Measurements from ENCODE around the gene DGKD.

DGKD gene

GRCh38 chr2:233430081-233430480 is 75.8 kb downstream of the DGKD start:
- TF ChIP-seq, protein P1, sequence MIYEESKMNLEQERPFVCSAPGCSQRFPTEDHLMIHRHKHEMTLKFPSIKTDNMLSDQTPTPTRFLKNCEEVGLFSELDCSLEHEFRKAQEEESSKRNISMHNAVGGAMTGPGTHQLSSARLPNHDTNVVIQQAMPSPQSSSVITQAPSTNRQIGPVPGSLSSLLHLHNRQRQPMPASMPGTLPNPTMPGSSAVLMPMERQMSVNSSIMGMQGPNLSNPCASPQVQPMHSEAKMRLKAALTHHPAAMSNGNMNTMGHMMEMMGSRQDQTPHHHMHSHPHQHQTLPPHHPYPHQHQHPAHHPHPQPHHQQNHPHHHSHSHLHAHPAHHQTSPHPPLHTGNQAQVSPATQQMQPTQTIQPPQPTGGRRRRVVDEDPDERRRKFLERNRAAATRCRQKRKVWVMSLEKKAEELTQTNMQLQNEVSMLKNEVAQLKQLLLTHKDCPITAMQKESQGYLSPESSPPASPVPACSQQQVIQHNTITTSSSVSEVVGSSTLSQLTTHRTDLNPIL (CRISPR knock-in tag; IDR thresholded peaks at IDR 0.05; ENCODE audit: low read depth), result 0 out of 2 replicates have a peak, but pooled peaks have one; percentile 19
- TF ChIP-seq ISL1 (CRISPR knock-in tag; IDR thresholded peaks at IDR 0.05) (peak; percentile 66), ZFP3 (CRISPR knock-in tag; IDR thresholded peaks at IDR 0.05) (peak; percentile 62; the same call in 1 of the 2 replicates), RARB (CRISPR knock-in tag; IDR thresholded peaks at IDR 0.05) (no peak), TCF4 (CRISPR knock-in tag; IDR thresholded peaks at IDR 0.05; ENCODE audit: borderline replicate concordance) (no peak)
- peak; percentile 92 for ATAC-seq

GRCh38 chr2:233430651-233431050 is 76.4 kb downstream of the DGKD start:
- TF ChIP-seq ZNF70 (CRISPR knock-in tag; IDR thresholded peaks at IDR 0.05) (no peak), BACH2 (CRISPR knock-in tag; IDR thresholded peaks at IDR 0.05; ENCODE audit: borderline replicate concordance) (no peak)

DNA sequence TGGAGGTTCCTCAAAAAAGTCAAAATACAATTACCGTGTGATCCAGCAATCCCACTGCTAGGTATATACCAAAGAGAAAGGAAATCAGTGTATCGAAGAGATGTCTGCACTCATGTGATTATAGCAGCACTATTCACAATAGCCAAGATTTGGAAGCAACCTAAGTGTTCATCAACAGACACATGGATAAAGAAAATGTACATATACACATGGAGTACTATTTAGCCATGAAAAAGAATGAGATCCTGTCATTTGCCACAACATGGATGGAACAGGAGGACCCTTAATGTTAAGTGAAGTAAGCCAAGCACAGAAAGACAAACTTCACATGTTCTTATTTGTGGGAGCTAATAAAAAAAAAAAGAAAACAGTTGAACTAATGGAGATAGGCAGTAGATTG is 78.7 kb downstream of the DGKD start:
- TF ChIP-seq PPARA (CRISPR knock-in tag; IDR thresholded peaks at IDR 0.05; ENCODE audit: borderline replicate concordance) (no peak), ZNF565 (CRISPR knock-in tag; conservative IDR thresholded peaks at IDR 0.05; ENCODE audit: low read depth) (no peak), SNAI2 (CRISPR knock-in tag; IDR thresholded peaks at IDR 0.05) (no peak), TOX (CRISPR knock-in tag; IDR thresholded peaks at IDR 0.05; ENCODE audit: borderline replicate concordance) (no peak), BACH2 (CRISPR knock-in tag; IDR thresholded peaks at IDR 0.05; ENCODE audit: borderline replicate concordance) (no peak), TSHZ2 (CRISPR knock-in tag; IDR thresholded peaks at IDR 0.05) (no peak), ZNF70 (CRISPR knock-in tag; IDR thresholded peaks at IDR 0.05) (no peak), ESRRG (CRISPR knock-in tag; IDR thresholded peaks at IDR 0.05) (no peak), ISL1 (CRISPR knock-in tag; IDR thresholded peaks at IDR 0.05) (no peak), OSR1 (CRISPR knock-in tag; IDR thresholded peaks at IDR 0.05) (no peak), ZC3H10 (CRISPR knock-in tag; IDR thresholded peaks at IDR 0.05) (no peak), TCF4 (CRISPR knock-in tag; IDR thresholded peaks at IDR 0.05; ENCODE audit: borderline replicate concordance) (no peak)
- TF ChIP-seq, protein P1 (CRISPR knock-in tag; IDR thresholded peaks at IDR 0.05; ENCODE audit: low read depth), result no peak
- TF ChIP-seq, protein P2, sequence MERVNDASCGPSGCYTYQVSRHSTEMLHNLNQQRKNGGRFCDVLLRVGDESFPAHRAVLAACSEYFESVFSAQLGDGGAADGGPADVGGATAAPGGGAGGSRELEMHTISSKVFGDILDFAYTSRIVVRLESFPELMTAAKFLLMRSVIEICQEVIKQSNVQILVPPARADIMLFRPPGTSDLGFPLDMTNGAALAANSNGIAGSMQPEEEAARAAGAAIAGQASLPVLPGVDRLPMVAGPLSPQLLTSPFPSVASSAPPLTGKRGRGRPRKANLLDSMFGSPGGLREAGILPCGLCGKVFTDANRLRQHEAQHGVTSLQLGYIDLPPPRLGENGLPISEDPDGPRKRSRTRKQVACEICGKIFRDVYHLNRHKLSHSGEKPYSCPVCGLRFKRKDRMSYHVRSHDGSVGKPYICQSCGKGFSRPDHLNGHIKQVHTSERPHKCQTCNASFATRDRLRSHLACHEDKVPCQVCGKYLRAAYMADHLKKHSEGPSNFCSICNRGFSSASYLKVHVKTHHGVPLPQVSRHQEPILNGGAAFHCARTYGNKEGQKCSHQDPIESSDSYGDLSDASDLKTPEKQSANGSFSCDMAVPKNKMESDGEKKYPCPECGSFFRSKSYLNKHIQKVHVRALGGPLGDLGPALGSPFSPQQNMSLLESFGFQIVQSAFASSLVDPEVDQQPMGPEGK (CRISPR knock-in tag; IDR thresholded peaks at IDR 0.05; ENCODE audit: borderline replicate concordance), result no peak
- TF ChIP-seq, protein P3, sequence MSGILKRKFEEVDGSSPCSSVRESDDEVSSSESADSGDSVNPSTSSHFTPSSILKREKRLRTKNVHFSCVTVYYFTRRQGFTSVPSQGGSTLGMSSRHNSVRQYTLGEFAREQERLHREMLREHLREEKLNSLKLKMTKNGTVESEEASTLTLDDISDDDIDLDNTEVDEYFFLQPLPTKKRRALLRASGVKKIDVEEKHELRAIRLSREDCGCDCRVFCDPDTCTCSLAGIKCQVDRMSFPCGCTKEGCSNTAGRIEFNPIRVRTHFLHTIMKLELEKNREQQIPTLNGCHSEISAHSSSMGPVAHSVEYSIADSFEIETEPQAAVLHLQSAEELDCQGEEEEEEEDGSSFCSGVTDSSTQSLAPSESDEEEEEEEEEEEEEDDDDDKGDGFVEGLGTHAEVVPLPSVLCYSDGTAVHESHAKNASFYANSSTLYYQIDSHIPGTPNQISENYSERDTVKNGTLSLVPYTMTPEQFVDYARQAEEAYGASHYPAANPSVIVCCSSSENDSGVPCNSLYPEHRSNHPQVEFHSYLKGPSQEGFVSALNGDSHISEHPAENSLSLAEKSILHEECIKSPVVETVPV (CRISPR knock-in tag; IDR thresholded peaks at IDR 0.05), result no peak
- ATAC-seq, result no peak

More at GRCh38 chr2:233430651-233431050, 76.4 kb downstream of the DGKD start:
- no peak for ATAC-seq

DNA sequence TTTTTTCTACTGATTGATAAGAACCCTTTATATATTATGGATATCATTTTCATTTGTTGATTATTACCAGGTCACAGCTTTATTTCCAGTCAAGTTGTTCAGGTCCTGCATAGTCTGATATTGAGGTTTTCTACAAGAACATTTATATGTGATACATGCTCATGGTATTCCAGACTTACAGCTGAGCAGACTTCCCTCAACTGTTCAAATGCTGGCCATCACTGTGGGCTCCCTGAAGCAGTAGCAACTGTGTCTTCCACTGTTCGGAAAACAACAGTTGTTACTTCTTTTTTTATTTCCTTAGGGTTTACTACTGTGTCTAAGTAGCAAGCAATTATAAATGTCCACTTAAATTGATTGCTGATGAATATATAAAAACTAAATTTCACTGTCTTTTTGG is 79.5 kb downstream of the DGKD start:
- ATAC-seq, result no peak
- TF ChIP-seq PPARA (CRISPR knock-in tag; IDR thresholded peaks at IDR 0.05; ENCODE audit: borderline replicate concordance) (no peak), ARNTL (CRISPR knock-in tag; IDR thresholded peaks at IDR 0.05; ENCODE audit: borderline replicate concordance, low read depth) (no peak), TOX (CRISPR knock-in tag; IDR thresholded peaks at IDR 0.05; ENCODE audit: borderline replicate concordance) (no peak), ISL1 (CRISPR knock-in tag; IDR thresholded peaks at IDR 0.05) (no peak), ESRRG (CRISPR knock-in tag; IDR thresholded peaks at IDR 0.05) (no peak), BACH2 (CRISPR knock-in tag; IDR thresholded peaks at IDR 0.05; ENCODE audit: borderline replicate concordance) (no peak), ZNF8 (CRISPR knock-in tag; IDR thresholded peaks at IDR 0.05) (no peak)
- TF ChIP-seq, protein P4, sequence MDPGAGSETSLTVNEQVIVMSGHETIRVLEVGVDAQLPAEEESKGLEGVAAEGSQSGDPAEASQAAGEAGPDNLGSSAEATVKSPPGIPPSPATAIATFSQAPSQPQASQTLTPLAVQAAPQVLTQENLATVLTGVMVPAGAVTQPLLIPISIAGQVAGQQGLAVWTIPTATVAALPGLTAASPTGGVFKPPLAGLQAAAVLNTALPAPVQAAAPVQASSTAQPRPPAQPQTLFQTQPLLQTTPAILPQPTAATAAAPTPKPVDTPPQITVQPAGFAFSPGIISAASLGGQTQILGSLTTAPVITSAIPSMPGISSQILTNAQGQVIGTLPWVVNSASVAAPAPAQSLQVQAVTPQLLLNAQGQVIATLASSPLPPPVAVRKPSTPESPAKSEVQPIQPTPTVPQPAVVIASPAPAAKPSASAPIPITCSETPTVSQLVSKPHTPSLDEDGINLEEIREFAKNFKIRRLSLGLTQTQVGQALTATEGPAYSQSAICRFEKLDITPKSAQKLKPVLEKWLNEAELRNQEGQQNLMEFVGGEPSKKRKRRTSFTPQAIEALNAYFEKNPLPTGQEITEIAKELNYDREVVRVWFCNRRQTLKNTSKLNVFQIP (CRISPR knock-in tag; IDR thresholded peaks at IDR 0.05; ENCODE audit: borderline replicate concordance, low read depth), result no peak
- TF ChIP-seq, protein P2 (CRISPR knock-in tag; IDR thresholded peaks at IDR 0.05; ENCODE audit: borderline replicate concordance), result no peak
- TF ChIP-seq, protein P1 (CRISPR knock-in tag; IDR thresholded peaks at IDR 0.05; ENCODE audit: low read depth), result no peak

All from SK-N-SH treated with all-trans-retinoic acid at 6 μM for 48 hours (cell line).